GM21515 (cell line): ENCODE measurements around the gene NNAT.
"Not testable (repeated sequence)": the region's sequence is repeated elsewhere in the genome, so short reads cannot be mapped to it uniquely, and the experiment has no call there.

ENCODE experiments used
- ATAC-seq: cut with Tn5 transposase; IDR thresholded peaks from one replicate; pipeline ENCODE4 v1.9.1; 2021; ENCODE audit not compliant: unreplicated experiment

The NNAT gene, protein sequence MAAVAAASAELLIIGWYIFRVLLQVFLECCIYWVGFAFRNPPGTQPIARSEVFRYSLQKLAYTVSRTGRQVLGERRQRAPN

GRCh38 chr20:37521061-37521771 lies at the start of gene NNAT:
Gene NNAT, plus strand, starts transcription at chr20:37521250. Its CDS starts 82 bp downstream, at chr20:37521332.
- ATAC-seq: no peak

DNA sequence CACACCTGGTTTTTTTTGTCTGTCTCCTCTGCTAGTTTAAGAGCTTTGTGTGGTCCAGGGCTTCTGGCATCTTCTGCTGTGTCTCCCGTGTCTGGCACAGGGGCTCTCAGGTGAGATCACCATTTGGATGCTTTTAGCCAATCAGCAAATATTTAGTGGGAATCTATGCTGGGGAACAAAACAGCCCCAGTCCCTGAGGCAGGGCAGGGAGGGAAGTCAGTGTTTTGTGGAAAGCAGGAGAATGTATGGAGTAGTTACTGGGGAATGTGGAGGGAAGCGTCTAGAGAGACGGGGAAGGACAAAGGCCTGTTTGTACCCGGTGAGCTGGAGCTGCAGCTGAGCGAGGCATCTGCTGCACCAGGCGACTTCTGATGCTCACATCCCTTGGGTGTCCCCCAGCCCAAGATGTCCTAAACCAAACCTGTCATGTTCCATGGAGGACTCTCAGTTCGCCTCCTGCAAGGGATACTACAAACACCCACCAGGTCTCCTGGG lies 49.3 kb upstream of the NNAT start:
- no peak for ATAC-seq

DNA sequence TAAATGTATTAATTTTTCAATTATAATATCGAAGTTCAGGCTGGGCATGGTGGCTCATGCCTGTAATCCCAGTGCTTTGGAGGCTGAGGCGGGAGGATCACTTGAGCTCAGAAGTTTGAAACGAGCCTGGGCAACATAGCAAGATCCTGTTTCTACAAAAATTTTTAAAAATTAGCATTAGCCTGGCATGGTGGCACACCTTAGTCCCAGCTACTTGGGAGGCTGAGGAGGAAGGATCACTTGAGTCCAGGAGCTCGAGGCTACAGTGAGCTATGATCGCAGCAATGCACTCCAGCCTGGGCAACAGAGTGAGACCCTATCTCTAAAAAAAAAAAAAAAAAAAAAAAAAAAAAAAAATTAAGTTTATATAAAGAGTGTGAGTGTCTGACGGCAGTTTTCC lies 48.6 kb upstream of the NNAT start:
- ATAC-seq: not testable (repeated sequence)

- ATAC-seq: no peak
These were observed 47.6 kb upstream of the NNAT start for GRCh38 chr20:37473249-37474000.

- ATAC-seq: no peak
These were observed 46.7 kb upstream of the NNAT start for GRCh38 chr20:37474386-37474785.

GRCh38 chr20:37475252-37475651 lies 45.8 kb upstream of the NNAT start:
- no peak for ATAC-seq

- no peak for ATAC-seq
These were observed 44.0 kb upstream of the NNAT start for GRCh38 chr20:37477041-37477440.

- ATAC-seq: no peak
These were observed 41.8 kb upstream of the NNAT start for GRCh38 chr20:37479266-37479665.

- no peak for ATAC-seq
These were observed 40.9 kb upstream of the NNAT start for GRCh38 chr20:37479925-37480691.

GRCh38 chr20:37480919-37481318 lies 40.1 kb upstream of the NNAT start:
- ATAC-seq: no peak

DNA sequence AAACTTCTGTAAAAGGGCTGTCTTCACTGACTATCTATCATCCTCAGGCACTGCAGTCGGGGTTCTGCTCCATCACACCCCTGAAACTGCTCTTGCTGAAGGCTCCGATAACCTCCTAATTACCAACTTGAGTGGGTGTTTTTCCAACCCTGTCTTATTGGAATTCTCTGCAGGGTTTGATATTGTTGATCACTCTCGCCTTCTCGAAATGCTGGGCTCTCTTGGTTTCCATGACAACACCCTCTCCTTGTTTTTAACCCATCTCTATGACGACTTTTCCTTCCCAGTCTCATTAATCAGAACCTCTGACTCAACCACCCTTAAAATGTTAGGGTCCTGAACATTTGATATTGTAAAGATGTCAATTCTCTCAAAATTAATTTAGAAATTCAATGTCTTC lies 39.4 kb upstream of the NNAT start:
- ATAC-seq: no peak

GRCh38 chr20:37484331-37484730 lies 36.7 kb upstream of the NNAT start:
- ATAC-seq: no peak

- ATAC-seq: not testable (repeated sequence)
These were observed 34.8 kb upstream of the NNAT start for GRCh38 chr20:37486209-37486608.

DNA sequence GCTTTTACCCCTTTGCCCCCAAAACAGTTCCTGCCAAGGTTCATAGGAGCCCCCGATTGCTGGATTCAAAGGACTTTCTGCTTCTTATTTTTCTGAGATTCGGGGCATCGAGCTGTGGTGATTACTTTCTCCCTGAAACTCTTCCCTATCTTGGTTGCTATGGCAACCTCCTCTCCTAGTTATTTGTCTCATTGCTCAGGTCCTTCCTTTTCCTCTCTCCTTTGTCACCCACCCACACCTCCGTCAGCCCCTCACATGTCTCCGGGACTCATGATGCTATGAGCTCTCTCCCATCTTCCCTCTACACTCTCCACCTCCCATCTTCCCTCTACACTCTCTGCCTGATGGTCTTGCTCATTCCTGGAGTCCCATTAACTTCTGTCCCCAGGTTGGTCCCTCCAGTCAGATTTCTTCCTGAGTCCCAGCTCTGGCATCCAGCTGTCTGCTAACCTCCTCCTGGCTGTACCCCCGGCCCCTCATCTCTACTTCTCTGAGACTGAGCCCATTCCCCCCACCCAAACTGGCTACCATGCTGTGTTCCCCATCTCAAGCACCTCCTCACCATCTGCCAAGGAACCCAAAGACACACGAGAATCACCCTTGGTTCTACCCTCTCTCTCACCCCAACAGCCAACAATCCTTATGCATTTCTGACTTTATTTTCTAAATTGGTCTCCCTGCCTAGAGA lies 30.2 kb upstream of the NNAT start:
- ATAC-seq: no peak

DNA sequence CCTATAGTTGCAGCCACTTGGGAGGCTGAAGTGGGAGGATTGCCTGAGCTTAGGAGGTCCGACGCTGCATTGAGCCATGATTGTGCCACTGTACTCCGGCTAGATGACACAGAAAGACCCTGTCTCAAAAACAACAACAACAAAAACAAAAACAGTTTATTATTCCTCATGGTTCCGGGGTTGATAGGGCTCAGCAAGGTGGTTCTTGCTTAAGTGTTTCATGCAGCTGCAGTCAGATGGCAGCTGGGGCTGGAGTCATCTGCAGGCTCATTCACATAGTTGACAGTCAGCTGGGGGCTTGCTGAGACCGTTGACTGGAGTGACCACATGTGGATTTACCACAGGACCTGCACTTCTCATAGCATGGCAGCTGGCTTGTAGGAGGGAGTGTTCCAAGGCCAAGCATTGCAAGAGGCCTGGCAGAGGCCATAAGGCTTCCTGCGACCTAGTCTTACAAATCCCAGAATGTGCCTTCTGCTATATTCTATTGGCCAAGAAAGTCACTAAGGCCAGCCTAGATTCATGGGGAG lies 28.9 kb upstream of the NNAT start:
- ATAC-seq: no peak

- no peak for ATAC-seq
These were observed 28.1 kb upstream of the NNAT start for GRCh38 chr20:37492945-37493344.

GRCh38 chr20:37494301-37494700 lies 26.7 kb upstream of the NNAT start:
- no peak for ATAC-seq

DNA sequence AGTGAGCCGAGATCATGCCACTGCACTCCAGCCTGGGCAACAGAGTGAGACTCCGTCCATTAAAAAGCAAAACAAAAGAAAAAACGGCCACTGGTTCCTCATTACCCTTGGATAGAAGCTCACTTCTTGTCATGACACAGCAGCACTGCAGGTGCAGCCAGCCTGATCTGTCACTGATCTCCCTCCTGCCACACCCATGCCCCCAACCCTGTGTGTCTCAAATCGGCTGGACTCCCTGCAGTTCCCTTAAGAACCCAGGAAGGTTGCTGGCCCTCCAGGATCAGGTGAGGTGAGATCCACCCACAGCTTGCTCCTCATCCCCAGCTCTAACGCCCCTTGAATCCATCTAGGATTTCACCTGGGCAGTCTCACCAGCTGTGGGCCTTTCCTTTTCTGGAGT lies 26.3 kb upstream of the NNAT start:
- no peak for ATAC-seq

GRCh38 chr20:37498066-37498665 lies 22.9 kb upstream of the NNAT start:
- no peak for ATAC-seq

GRCh38 chr20:37500311-37500710 lies 20.7 kb upstream of the NNAT start:
- no peak for ATAC-seq
